Lower lobe of right lung (tissue), 2 donors: Measurements from ENCODE around the gene PTPRG. TPM values are rescaled to one million over a fixed set of nuclear protein-coding genes. Genes with fewer than 3 reads are reported as not detected.

Source experiments
- ATAC-seq, 2 donors: fragments of 200-7000 bp; cut with Tn5 transposase; one replicate each; pipeline ENCODE4 v1.9.1; 2020 to 2022; ENCODE audit warnings: mild to moderate bottlenecking in 2 of 2, moderate library complexity in 2 of 2
- DNase-seq: peaks from one replicate; pipeline ENCODE4 v3.0.0-alpha.2; 2020
- H3K27ac ChIP-seq: fragments of 200-600 bp; one replicate; pipeline ENCODE4 v1.8.0; 2022
- H3K27me3 ChIP-seq: fragments of 200-600 bp; one replicate; pipeline ENCODE4 v1.8.0; 2022; ENCODE audit warnings: low read depth
- H3K36me3 ChIP-seq: fragments of 200-600 bp; one replicate; pipeline ENCODE4 v1.8.0; 2022; ENCODE audit warnings: mild to moderate bottlenecking
- H3K4me1 ChIP-seq: fragments of 200-600 bp; one replicate; pipeline ENCODE4 v1.8.0; 2022
- H3K4me3 ChIP-seq: fragments of 200-600 bp; one replicate; pipeline ENCODE4 v1.8.0; 2022; ENCODE audit warnings: mild to moderate bottlenecking
- H3K9me3 ChIP-seq: fragments of 200-600 bp; one replicate; pipeline ENCODE4 v1.8.0; 2022
- intact Hi-C: fragments of 100-400 bp; cut with DNase I; formaldehyde crosslinking; loops from one replicate; pipeline ENCODE4 v1.11.0; 2022
- total RNA-seq: library from RNA; stranded (reverse); fragmentation: NEBNext Ultra II Directional; extraction: Animal tissue kit (Norgen Biotek cat#: 25700); gene quantifications from one replicate; pipeline ENCODE4 v1.2.1, GENCODE V29; 2021
- TF ChIP-seq, protein P1 (sequence below): fragments of 200-600 bp; IDR thresholded peaks from one replicate; pipeline ENCODE4 v1.8.0; 2022; ENCODE audit warnings: antibody characterized with exemption, mild to moderate bottlenecking
- donor health status: DM: no; HTN: yes; CAD: no; lungs with severe emphysema.

The PTPRG gene
- total RNA-seq, 1 donor from 2014 or later, result 67.6 TPM

DNA sequence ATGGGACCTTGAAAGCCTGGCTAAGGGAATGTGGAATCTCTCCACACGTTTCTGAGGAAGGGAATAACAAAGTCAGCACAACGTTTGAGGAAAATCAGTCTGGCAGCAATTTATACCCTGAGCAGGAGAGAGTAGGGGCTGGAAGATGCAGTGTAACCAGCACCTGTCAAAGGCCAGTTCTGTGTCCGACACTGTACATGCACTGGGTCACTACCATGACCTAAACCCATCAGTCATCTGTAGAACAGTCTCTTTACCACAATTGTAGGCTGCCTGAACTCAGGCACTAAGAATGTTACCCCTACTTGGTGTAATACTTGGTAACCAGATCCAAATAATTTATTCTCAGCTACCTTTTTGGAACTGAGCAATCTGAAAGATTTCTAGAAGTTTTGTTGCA lies 698.6 kb downstream of the PTPRG start:
- Histone ChIP-seq H3K27me3 (no peaks in the 10 kb centered on the region), H3K9me3 (no peaks in the 10 kb centered on the region), H3K4me1 (no peaks in the 10 kb centered on the region), H3K36me3 (peaks cover 25% of the 10 kb centered on the region), H3K4me3 (no peak overlapping the region), H3K27ac (no peak overlapping the region)
- intact Hi-C loops, result no loop called here
- ATAC-seq (no peak), DNase-seq (no peak)
- TF ChIP-seq, protein P1, sequence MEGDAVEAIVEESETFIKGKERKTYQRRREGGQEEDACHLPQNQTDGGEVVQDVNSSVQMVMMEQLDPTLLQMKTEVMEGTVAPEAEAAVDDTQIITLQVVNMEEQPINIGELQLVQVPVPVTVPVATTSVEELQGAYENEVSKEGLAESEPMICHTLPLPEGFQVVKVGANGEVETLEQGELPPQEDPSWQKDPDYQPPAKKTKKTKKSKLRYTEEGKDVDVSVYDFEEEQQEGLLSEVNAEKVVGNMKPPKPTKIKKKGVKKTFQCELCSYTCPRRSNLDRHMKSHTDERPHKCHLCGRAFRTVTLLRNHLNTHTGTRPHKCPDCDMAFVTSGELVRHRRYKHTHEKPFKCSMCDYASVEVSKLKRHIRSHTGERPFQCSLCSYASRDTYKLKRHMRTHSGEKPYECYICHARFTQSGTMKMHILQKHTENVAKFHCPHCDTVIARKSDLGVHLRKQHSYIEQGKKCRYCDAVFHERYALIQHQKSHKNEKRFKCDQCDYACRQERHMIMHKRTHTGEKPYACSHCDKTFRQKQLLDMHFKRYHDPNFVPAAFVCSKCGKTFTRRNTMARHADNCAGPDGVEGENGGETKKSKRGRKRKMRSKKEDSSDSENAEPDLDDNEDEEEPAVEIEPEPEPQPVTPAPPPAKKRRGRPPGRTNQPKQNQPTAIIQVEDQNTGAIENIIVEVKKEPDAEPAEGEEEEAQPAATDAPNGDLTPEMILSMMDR, result no peak

DNA sequence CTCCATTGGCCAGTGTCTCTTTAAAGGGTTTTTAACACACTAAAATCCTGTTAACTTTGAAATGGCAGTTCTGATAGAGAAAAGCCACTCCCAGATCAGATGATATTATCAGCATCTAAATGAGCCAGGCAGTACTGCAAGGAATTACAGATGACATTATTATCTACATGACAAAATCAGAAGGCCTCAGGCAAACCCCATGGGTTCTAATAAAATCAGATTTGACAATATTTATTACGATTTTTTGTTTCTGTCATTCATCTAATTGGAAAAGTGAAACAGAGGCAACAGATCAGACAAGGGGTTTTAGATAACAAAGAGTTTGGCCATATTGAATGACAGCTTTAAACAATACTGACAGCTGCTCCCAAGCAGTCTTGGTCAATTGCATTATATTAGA lies 699.3 kb downstream of the PTPRG start:
- H3K4me3 ChIP-seq, result no peak overlapping the region
- H3K9me3 ChIP-seq, result no peaks in the 10 kb centered on the region
- no peak overlapping the region for H3K27ac ChIP-seq
- DNase-seq (no peak), ATAC-seq (no peak)
- TF ChIP-seq, protein P1, result no peak
- intact Hi-C loops, result no loop called here
- H3K27me3 ChIP-seq, result no peaks in the 10 kb centered on the region
- no peaks in the 10 kb centered on the region for H3K4me1 ChIP-seq
- H3K36me3 ChIP-seq, result peaks cover 25% of the 10 kb centered on the region

DNA sequence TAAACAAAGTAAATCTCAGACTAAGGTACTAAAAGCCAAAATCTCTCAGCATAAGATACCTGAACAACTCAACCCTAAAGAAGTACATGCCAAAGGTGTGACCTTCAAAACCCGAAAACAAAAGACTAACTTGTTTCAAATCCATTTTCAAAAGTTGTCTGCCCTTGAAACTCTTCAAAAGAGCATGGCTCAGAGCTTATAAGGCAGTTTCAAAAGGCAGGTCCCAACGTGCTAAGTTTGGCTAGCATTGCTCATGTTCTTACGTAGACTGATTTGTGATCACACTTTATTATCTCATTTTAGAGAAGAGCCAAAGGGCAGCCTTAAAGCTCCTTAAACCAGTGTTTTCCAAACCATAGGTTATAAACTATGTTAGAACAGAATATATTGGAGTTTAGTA lies 699.8 kb downstream of the PTPRG start:
- H3K27me3 ChIP-seq, result no peaks in the 10 kb centered on the region
- H3K36me3 ChIP-seq, result peaks cover 25% of the 10 kb centered on the region
- no peak overlapping the region for H3K4me3 ChIP-seq
- intact Hi-C loops, result no loop called here
- H3K9me3 ChIP-seq, result no peaks in the 10 kb centered on the region
- TF ChIP-seq, protein P1, result no peak
- H3K4me1 ChIP-seq, result no peaks in the 10 kb centered on the region
- ATAC-seq (no peak), DNase-seq (no peak)
- no peak overlapping the region for H3K27ac ChIP-seq

DNA sequence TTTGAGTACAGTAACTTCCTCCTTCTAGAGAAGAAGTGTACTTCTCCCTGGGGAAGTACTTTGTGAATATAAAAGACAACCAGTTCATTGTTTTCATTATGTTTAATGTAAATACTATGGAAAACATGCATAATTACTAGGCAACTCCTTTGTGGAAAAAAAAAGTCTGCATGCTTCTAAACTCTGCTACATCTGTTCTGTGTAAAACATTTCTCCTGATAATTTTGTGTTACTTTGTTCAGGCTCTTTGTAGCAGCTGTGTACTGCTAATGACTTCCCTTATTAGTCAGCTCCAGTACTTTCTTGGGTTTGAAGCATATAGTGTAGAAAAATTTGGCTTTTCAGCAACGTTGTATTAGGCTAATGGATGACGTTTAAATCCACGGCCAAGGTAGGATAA lies 700.4 kb downstream of the PTPRG start:
- Histone ChIP-seq H3K4me1 (no peaks in the 10 kb centered on the region), H3K4me3 (no peak overlapping the region), H3K36me3 (peaks cover 25% of the 10 kb centered on the region), H3K27ac (no peak overlapping the region), H3K9me3 (no peaks in the 10 kb centered on the region), H3K27me3 (no peaks in the 10 kb centered on the region)
- DNase-seq (no peak), ATAC-seq (no peak)
- TF ChIP-seq, protein P1, result no peak
- intact Hi-C loops, result no loop called here

DNA sequence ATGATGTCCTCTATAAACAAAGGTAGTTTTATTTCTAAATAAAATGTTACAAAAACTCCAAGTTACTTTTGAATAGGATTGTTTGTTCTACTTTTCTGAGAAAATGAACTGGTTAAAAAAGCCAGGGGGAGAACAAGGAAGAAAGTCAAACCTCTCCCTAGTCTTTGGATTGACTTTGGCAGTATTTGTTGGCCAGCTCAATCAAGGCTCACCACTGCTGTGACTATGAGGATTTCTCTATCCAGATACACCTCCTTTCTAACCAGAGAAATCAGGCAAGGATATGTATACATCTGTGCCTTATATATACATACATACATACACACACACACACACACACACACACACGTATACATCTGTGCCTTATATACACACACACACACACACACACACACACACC lies 704.2 kb downstream of the PTPRG start:
- no peaks in the 10 kb centered on the region for H3K4me1 ChIP-seq
- H3K36me3 ChIP-seq, result peaks cover 49% of the 10 kb centered on the region
- no peak for ATAC-seq
- TF ChIP-seq, protein P1, result no peak
- H3K27ac ChIP-seq, result no peak overlapping the region
- H3K9me3 ChIP-seq, result no peaks in the 10 kb centered on the region
- intact Hi-C loops, result no loop called here
- DNase-seq, result no peak
- H3K27me3 ChIP-seq, result no peaks in the 10 kb centered on the region
- no peak overlapping the region for H3K4me3 ChIP-seq
